HL-60/S4 treated with phorbol 12-myristate 13-acetate at 8.2 ng/mL for 4 days and 3 days (cell line): ENCODE measurements around the gene ESYT2.

Experiments
- in situ Hi-C: fragments of 300-500 bp; cut with MboI; formaldehyde crosslinking; loops from 2 replicates; pipeline ENCODE4 v1.15.0; 2022; ENCODE audit warnings: low sequenced_read_pairs

Gene ESYT2

DNA sequence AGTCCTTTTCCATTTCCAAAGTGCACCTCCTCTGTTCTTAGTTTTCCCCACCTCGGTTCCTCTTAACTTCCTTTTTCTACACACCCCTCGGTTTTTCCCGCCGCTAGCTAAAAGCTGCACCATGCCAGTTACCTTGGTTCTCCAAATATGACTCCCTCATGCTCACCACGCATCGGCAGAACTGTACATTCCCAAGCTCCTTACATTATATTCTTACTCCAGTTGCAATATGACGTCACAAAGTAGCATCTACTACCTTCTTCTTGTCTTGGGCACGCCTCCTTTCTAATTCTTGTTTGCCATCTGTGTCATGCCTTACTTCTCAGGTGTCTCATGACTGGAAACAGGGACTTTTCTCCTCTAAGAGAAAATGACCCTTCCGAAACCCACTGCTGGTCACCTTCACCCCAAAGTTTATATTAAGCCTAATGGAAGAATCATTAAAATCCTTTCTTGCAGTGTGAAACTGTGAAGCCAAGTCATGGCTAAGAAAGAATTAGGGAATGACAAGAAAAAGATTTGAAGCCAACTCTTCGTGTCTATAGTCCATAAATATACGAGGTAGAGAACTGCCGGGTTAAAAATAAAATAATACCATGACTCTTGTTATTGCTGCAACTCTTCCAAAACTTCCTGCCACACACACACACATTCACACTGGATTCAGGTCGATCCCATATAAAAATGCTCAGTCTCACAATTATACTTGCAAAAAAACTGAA, 1.7 kb downstream of the ESYT2 start:
- in situ Hi-C loops, result no loop called here

DNA sequence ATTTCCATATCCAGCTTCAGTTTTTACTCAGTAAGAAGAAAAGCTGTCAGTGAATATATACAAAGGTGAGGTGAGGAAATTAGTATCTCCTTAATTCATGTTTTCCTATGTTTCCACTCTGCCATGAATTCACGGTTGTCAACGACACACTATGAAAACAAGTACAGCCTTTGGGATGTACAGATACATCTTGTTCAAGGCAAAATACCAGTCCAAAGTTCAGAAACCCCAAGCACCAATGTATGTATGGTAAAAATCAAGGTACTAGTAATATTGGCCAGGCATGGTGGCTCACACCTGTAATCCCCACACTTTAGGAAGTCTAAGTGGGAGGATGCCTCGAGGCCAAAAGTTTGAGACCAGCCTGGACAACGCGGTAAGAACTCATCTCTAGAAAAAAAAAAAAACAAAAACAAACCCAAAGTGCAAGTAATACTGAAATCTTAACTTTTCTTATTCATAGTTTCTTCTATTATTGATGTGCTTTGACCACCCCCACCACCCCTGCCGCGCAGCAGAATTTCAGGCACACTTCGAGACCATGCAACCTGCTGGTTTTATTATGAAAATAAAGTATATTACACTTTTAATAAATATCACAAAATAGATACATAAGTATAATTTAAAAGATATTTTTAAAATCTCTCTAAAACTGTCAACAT, 3.5 kb downstream of the ESYT2 start:
- in situ Hi-C loops, result no loop called here

DNA sequence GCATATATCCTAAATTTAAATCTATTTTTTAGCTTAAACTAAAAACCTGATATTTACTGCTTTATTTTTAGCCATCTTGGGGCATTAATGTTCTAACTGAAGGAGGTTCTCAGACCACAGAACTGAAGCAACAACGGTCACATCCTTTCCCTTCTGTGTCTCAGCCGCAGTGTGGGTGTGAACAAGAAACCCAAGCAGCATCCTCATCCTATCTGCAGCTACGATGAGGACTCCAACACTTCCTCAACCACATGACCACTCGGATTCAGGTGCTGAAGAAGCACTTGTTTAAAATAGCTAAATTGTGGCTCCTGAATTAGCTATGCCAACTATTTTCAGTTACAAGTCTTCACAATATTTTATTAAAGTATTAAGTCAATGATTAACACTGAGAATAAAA, 5.3 kb downstream of the ESYT2 start:
- in situ Hi-C loops, result no loop called here

DNA sequence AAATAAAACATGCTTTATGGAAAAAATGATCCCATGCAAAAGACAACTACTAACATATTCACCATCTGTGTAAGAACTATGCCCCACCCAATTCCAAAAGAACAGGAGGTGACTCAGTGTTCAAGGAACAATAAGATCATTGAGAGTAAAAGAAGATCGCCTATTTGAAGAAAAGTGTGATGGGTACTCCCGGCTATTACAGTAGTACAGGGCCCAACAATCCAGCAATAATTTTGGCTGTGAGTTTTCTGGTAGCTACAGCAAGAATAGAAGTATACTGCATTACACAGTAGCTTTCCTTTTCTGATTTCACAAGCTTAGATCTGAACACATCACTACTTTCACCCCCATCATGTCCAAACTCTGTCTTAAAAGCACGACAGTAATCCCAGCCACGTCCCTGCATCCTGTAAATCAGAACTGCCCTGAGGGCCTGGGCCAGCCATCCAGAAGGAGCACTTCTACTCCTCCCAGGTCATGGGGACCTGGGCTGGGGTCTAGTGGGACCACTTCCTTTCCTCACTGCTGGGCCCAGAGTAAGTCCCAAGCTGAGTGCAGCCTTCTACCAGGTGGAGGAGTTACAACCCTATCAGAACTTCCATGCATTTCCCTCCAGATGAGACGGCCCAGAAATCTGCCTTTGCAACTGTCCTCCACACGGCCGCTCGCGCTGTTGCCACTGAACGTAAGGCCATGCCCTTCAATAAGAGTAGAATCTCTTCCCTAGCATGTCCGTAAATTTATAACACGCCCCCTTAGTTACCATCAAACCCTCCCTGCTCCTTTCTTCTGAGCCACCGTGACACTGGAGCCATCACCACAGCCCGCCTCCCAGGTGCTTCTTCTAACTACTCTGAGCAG, 7.9 kb downstream of the ESYT2 start:
- in situ Hi-C loops, result no loop called here

DNA sequence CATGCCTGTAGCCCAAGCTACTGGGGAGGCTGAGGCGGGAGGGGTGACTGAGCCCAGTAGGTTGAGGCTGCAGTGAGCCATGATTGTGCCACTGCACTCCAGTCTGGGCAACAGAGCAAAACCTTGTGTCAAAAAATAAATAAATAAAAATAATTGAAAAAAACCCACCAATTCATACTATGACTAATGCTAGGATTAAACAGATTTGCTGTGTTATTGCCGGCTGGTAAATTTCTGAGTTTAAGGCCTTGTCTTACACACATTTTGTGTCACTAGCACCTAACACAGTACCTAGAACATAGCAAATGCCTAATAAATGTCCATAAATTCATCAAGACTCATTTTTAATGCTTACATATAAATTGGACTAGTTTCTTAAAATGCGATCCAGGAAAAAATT, 8.7 kb downstream of the ESYT2 start:
- in situ Hi-C loops, result no loop called here

DNA sequence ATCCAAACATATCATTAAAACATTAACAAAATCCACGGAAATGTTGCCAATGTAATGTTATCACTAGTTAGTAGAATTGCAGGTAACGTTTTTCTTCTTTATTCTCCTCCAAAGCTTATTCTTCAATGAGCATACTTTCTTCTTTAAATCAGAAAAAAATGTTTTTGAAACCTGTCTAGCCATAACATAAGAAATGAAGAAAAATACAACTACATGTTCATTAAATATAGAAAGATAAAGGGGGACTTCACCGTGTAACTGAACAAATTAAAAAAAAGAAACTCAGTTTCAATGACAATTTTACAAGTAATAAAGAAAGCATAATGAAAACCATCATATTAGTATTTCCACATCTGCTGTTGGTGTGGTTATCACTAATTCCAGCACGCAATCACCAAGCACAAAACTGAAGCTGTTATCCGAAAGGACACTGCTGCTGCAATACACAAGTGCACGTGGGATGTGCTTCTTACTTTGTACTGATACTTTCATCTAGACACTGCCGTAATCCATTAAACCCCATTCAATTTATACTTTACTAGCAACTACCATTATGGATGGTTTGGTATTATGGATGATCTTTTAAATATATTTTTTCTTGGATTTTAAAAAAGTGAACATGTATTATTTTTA, 9.6 kb downstream of the ESYT2 start:
- in situ Hi-C loops, result no loop called here

DNA sequence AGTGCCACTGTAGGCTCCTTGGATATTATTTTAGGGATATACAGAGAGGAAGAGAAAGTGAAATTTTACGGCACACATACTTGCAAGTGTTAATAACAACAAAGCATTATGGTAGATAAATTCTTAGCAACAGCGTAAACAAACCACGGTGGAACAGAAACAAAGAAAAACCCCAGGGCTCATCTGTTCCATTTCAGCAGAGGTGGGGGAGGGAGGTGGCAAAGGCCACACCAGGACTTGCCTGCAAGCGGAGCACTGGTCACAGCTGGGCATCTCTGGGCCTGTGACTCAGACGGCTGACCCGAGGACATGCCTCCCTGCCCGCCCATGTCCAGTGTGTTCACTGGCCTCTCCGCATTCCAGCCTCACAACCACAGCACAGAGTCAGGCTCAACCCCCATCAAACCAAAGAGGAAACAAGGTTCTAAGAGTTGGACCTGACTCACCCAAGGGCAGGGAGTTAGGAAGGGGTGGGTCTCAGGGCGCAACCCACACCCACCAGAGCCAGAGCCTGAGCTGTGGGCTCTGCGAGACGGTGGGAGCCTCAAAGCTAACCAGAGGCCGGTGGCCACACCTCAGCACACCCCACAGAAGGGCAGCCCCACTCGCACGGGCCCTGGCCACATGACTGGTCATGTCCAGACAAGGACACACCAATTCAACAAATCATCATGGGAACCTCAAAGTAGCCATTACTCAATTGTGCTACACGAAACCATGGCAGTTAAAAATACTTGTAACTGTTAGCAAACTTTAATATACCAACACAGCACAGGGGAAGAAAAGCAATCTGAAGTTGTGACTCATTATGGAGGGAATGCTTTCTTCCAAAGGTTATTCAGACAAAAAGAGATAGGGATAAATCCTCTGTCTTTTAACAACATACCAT, 10.7 kb downstream of the ESYT2 start:
- in situ Hi-C loops, result no loop called here

DNA sequence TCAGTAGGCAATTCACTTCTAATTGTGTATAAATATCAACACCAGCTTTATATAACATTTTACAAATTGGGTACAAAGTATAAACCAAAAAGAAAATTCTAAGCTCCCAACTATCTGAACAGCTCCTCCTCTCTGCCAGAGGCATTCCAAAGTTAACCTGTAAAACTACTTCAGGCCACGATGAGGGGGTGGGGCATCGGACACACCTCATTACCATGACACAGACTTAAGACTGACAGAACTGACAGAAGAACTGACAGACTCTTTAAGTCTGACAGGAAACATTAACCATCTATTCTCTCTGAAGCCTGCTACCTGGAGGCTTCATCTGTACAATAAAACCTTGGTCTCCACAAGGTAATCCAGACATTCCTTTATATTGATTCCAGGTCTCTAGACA, 12.3 kb downstream of the ESYT2 start:
- in situ Hi-C loops, result no loop called here

DNA sequence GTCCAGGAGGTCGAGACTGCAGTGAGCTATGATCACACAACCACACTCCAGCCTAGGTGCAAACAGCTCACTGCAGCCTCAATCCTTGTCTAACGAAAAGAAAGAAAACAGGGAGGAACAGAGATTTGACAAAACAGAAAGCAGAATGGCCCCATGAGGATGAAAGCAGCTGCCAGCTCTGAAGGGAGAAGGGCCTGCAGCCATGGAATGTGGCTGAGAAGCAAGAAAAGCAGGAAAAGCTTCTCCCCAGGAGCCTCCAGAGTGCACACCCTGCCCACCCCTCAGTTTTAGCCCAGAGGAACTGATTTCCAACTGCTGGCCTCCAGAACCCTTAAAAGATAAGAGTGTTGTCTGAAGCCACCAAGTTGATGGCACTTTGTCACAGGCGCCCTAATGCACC, 13.0 kb downstream of the ESYT2 start:
- in situ Hi-C loops, result no loop called here

DNA sequence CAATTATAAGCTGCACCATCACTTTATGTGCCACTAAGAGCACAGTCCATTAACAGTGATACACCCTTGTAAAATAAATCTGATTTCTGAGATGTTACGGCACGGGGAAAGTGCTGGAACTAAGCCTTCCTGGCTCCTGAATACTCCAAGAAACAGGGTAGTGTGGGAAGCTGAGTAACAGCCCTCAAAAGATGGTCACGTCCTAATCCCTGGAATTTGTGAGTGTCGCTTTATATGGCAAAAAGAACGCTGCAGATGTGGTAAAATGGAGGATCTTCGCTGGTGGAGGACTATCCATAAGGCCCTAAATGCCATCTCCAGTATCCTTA, 13.5 kb downstream of the ESYT2 start:
- in situ Hi-C loops, result no loop called here

DNA sequence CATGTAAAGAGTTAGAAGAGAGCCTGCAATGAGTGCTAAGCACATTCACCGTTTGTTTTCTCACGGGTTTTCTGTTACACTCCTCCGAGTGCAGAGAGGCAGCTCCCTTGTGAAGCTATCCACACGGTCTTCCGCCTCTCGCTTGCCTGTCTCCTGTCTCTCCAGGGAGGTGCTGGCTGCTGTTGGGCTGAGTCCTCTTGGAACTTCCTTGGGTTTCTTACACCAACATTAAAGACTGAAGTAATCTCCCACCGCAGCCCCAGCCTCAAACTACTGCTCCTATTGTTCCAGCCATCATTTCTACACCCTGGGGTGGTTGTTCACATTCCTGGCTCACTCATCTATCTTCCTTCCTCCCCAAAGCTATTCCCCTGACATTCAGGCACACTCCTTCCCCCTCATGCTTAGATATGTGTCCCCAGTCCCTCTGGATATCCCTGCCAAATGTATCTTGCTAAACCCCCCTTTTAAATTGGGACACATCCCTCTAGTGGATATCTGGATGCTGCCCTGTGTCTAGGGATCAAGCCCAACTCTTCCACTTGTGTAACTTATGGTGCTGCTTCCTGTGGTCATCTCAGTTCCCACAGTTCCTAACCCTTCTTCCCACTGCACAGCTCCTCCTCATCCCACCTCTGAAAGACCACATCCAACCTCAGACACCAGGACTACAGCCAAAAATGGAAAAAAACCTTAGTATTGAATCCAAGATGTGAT, 14.1 kb downstream of the ESYT2 start:
- in situ Hi-C loops, result no loop called here

DNA sequence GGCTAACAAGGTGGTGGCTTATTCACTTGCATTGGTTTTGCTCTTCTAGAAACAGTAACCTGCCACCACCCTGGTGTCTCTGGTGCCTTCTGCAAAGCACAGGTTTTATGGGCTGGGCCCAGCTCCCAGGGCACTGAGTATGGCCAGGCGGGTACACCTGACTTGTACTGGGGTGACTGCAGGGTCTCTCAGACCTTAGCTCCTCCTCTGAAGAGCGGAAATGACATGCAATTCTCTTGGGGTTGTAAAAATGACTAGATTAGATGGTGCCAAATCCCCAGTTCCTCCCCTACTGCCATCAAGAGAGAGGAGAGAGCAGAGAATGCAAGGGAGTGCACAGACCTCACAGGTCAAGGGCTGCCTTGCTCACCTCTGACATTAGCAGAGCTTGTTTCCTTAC, 14.7 kb downstream of the ESYT2 start:
- in situ Hi-C loops, result no loop called here

DNA sequence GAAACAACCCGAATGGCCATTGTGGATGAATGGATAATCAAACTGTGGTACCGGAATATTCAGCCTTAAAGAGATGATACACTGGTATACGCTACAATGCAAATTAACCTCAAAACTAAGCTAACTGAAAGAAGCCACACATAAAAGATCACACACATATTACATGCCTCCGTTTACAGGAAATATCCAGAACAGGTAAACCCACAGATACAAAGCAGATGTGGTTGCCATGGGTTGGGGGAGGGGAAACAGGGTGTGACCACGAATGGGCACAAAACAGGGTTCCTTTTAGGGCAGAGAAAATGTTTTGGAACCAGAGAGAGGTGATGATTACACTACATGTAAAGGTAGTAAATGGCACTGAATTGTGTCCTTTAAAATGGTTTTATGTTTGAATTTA, 16.6 kb downstream of the ESYT2 start:
- in situ Hi-C loops, result no loop called here

DNA sequence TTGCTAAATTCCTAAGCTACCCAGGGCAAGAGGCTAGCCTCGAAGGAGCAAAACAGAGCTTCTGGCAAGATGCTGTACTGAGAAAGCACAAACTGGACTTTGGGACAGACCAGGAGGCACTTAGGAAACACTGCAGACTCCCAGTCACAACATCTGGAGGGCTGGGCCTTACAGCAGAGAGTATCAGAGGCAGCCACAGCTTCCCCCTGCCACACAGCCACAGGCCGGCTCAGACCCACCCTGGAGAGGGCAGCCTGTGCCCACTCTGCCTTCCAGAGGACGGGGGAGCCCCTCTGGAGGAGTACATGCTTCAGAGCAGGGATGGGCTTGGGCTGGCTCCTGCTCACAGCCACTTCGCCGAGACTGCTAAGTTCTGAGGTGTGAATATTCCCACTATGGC, 17.4 kb downstream of the ESYT2 start:
- in situ Hi-C loops, result no loop called here

DNA sequence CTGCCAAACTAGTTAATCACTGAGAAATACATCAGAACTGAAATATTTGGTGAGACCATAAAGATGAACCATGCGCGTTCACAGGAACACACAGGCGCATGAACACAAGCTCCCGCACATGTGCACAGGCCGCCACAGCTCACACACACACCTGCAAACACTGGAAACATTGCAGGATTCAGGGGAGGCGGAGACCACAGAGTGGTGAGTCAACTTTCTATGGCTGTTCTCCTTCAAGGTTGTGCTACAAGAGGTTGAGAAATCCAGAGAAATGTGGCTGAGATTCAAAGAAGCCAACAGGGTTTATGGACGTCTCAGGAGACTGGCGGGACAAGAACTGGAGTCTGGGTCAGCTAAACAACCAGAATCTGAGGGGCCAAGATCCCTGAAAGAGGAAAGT, 17.8 kb downstream of the ESYT2 start:
- in situ Hi-C loops, result no loop called here

DNA sequence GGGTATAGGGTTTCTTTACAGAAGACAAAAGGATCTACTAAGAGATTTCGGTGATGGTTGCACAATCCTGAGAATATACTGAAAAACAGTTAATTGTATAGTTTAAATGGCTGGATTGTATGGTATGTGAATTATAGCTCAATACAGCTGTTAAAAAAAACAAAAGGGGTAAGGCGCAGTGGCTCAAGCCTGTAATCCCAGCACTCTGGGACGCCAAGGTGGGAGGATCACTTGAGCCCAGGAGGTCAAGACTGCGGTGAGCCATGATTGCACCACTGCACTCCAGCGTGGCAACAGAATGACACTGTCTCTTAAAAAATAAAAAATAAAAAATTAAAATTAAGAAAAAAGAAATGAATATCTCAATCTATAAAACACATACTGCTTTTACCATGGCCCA, 18.5 kb downstream of the ESYT2 start:
- in situ Hi-C loops, result no loop called here

DNA sequence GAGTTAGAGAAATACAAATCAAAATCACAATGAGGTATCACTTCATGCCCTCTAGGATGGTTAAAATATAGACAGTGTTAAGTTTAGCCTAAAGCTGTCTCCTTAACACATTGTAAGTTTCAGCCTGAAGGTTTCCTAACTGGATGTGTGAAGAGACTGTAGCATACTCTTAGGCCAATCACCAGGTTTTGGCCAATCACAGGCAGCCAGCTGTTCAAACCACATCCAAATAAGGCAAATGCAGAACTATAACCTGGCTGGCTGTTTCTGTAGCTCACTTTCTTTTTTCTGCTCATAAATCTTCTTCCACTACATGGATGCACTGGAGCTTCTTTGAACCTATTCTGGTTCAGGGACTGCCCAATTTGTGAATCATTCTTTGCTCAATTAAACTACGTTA, 19.7 kb downstream of the ESYT2 start:
- in situ Hi-C loops, result no loop called here

DNA sequence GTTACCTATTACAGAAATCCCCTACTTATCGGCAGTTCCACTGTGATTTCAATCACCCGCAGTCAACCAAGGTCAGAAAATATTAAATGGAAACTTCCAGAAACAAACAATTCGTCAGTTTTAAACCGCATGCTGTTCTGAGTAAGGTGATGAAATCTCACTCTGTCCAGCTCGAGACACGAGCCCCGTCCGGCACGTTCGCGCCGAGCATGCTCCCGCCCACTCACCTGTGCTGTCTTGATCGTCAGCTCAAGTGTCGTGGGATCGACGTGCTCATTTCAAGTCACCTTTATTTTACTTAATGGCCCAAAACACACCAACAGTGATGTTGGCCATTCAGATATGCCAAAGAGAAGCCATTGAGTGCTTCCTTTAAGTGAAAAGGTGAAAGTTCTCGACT, 21.2 kb downstream of the ESYT2 start:
- in situ Hi-C loops, result no loop called here

DNA sequence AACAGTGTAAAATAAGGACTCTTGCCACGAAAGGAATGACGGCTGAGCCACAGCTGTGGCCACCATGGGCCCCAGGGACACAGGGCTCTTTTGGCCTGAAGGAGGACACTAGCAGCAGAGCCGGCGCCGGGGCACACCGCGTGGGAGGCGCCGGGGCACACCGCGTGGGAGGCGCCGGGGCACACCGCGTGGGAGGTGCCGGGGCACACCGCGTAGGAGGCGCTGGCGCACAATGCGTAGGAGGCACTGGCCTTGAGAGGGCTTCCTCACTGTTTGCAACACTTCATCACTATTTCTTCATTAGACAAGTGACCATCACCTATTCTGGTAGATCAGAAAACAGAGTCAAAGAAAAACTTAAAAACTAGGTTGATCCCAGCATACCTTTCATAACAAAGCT, 23.4 kb downstream of the ESYT2 start:
- in situ Hi-C loops, result no loop called here

DNA sequence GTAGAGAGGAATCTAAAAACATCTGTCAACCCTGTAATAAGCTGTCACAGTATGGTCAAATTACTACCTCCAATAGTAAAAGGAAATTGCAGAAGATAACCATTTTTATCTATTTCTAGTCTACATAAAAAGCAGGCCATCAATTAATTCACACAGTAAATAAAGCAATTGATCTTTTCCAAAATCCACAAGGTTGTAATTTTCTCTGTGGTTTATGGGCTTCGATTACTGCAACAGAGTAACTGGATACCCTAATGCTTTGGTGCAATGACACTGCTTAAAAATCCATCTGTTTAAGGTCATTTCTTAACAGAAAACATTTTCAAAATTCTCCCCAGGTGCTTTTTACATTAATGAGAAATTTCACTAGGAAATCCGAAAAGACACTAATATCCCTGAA, 23.9 kb downstream of the ESYT2 start:
- in situ Hi-C loops, result no loop called here
